GM21717 (cell line): ENCODE results near the gene LIPC.
"Not testable (repeated sequence)": the region's sequence is repeated elsewhere in the genome, so short reads cannot be mapped to it uniquely, and the experiment has no call there.

ENCODE experiments used
- ATAC-seq: cut with Tn5 transposase; IDR thresholded peaks from one replicate; pipeline ENCODE4 v1.9.1; 2021; ENCODE audit warnings: mild to moderate bottlenecking, moderate library complexity; ENCODE audit not compliant: unreplicated experiment

LIPC gene

GRCh38 chr15:58574631-58575030, 142.8 kb downstream of the LIPC start:
- no peak for ATAC-seq

GRCh38 chr15:58575045-58575786, 143.4 kb downstream of the LIPC start:
- no peak for ATAC-seq

- no peak for ATAC-seq
These were observed 144.9 kb downstream of the LIPC start for GRCh38 chr15:58576657-58577056.

GRCh38 chr15:58582160-58582559, 150.4 kb downstream of the LIPC start:
- no peak for ATAC-seq

- no peak for ATAC-seq
These were observed 151.5 kb downstream of the LIPC start for GRCh38 chr15:58583171-58583908.

- ATAC-seq: no peak
These were observed 153.1 kb downstream of the LIPC start for GRCh38 chr15:58584789-58585461.

GRCh38 chr15:58585693-58586443, 154.1 kb downstream of the LIPC start:
- ATAC-seq: no peak

GRCh38 chr15:58587486-58587885, 155.7 kb downstream of the LIPC start:
- ATAC-seq: no peak

- no peak for ATAC-seq
These were observed 156.3 kb downstream of the LIPC start for GRCh38 chr15:58588096-58588495.

GRCh38 chr15:58589047-58589446, 157.3 kb downstream of the LIPC start:
- ATAC-seq: no peak

- no peak for ATAC-seq
These were observed 158.4 kb downstream of the LIPC start for GRCh38 chr15:58590236-58590635.

GRCh38 chr15:58590926-58591325, 159.1 kb downstream of the LIPC start:
- no peak for ATAC-seq

GRCh38 chr15:58593870-58594269, 162.1 kb downstream of the LIPC start:
- ATAC-seq: no peak

- ATAC-seq: no peak
These were observed 163.1 kb downstream of the LIPC start for GRCh38 chr15:58594898-58595297.

GRCh38 chr15:58595516-58596263, 163.9 kb downstream of the LIPC start:
- no peak for ATAC-seq

- ATAC-seq: no peak
These were observed 166.4 kb downstream of the LIPC start for GRCh38 chr15:58597943-58598828.

GRCh38 chr15:58598829-58599210, 167.0 kb downstream of the LIPC start:
- ATAC-seq: no peak

GRCh38 chr15:58602823-58603222, 171.0 kb downstream of the LIPC start:
- ATAC-seq: no peak

GRCh38 chr15:58603927-58604326, 172.1 kb downstream of the LIPC start:
- not testable (repeated sequence) for ATAC-seq
